Activated CD4-positive, CD25-positive, alpha-beta regulatory T cell treated with anti-CD3 and anti-CD28 coated beads, Interleukin-2, amount 50 U/mL, for 24 hours (primary cell): ENCODE measurements around the gene EFNA4.

ENCODE experiments used
- ATAC-seq, 2 donors: fragments of 150-1000 bp; cut with Tn5 transposase; one replicate each; pipeline ENCODE4 v1.10.0; 2021; ENCODE audit warnings: mild to moderate bottlenecking in 1 of 2, moderate library complexity in 1 of 2

EFNA4 gene

GRCh38 chr1:155034318-155035208 is 29.0 kb upstream of the EFNA4 start:
- ATAC-seq = no peak

- ATAC-seq = no peak
These were observed 27.6 kb upstream of the EFNA4 start for GRCh38 chr1:155035936-155036335.

GRCh38 chr1:155037043-155037442 is 26.5 kb upstream of the EFNA4 start:
- no peak for ATAC-seq

DNA sequence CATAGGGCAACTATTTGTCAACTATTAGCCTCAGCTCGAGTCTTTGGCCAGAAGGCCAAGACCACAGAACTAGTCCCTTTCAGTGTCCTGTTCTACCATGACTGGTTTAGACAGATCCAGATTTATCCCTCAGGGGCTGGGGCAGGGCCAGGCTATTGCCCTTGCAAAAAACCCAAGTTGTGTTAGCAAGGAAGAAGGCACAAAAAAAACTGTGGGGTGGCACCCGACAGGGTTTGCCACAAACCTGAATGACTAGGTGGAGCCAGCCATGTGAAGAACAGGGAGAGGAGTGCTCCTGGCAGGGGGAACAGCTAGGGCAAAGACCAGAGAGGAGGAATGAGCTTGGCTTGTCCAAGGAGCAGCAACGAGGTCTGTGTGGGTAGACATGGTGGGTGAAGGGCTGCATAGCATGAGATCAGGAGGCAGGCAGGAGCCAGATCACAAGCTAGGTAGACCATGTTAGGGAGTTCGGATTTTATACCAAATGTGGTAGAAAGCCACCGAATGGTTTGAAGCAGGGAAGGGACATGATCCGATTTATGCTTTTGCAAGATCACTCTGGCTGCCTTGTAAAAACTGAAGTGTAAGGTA is 25.6 kb upstream of the EFNA4 start:
- ATAC-seq = no peak

- ATAC-seq = no peak
These were observed 24.8 kb upstream of the EFNA4 start for GRCh38 chr1:155038602-155039307.

DNA sequence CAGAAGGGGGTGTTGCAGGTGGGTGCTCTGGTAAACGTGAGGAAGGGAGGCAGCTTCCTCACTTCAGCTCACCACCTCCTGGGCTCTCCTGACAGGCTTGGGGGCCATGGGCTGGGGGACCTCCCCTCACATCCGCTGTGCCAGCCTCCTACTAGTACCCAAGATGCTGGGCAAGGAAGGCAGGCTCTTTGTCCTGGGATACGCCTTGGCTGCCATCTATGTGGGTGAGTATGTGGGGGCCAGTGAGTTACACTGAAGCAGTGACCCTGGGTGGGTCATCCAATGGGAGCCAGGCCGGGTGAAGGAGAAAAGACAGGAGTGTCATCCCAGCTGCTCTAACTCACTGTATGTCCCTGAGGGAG is 24.3 kb upstream of the EFNA4 start:
- no peak for ATAC-seq

GRCh38 chr1:155040358-155041093 is 23.0 kb upstream of the EFNA4 start:
- no peak for ATAC-seq

- no peak for ATAC-seq
These were observed 20.8 kb upstream of the EFNA4 start for GRCh38 chr1:155042789-155043188.

DNA sequence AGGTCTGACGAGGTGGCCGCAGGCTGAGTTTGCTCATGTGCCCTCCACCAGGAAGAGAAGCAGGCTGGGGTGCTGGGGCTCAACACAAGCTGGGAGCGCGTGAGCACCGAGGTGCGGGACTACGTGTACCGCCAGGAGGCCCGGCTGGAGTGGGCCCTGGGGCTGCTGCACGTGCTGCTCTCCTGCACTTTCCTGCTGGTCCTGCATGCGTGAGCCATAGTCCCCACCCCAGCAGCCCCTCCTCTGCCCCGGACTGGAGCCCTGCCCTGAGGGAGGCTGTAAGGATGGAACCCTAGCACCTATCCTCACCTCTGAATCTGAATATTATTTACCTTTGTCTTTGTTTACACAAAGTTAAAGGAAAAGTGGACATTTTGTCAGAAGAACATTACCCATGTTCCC is 20.2 kb upstream of the EFNA4 start:
- ATAC-seq = no peak

DNA sequence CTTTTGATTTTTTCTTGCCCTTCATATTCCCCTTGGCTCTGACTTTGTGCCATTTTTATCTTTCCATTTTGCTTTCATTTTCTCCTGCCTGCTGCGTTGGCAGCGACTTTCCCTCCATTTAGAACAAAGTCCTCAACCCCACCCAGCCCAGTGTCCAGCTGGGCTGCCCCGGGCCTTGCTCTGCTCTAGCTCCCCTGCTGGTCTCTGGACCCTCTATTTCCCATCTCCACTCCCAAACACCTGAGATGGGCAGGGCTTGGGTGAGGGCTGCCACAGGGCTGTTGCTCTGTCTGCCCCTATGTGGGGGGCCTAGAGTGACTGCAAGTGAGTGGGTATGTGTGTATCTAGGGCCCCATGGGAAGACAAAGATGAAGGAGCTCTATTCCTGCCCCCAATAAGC is 19.7 kb upstream of the EFNA4 start:
- ATAC-seq = no peak

DNA sequence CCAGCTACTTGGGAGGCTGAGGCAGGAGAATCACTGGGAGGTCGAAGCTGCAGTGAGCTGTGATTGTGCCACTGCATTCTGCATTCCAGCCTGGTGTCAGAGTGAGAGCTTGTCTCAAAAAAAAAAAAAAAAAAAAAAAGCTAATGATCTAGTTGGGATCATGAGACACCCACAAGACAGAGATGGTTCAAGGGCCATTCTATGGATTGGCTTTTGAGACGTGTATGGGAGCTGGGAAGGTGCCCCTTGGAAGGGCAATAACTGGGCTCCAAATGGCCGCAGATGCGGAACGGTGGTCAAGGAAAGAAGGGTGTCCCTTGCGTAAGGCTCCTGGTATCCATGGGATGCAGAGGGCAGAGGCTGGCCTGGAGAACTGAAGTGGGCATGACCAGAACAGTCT is 19.2 kb upstream of the EFNA4 start:
- no peak for ATAC-seq

DNA sequence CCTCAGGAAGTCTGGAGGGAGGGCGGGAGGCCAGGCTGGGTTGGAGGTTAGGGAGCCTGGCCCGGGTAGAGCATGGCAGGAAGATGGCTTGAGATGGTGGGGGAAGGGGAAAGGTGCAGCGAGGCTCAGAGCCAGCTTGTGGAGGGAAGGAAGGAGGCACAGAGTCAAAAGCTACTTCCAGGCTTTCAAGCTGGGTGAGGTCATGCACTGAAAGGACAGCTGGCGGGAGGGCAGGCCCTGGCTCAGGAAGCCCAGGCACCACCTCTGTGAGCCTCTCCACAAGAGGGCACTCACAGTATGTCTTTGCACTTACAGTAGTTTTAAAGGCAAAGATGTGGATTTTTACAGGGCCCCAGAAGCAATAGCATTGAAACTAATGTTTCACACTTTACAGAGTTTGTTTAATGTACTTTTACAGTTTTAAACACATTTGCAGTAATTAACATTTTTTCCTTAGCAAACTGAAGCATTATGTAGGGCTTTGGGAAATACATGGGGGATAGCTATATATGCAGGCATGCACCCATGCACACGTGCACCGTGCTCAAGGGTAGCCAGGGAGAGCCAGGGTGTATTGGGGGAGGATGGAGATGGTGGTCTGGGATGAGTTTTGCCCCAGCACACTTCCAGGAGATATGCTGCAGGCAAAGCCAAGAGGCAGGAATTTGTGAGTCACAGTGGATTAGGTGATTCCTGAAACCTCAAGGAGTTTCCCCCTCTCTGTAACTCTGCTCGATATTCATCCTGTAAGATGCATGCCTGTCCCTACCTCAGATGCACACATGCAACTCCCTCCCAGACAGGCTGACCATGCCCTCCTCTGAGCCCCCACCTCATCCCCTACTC is 18.5 kb upstream of the EFNA4 start:
- peak; percentile 86 to 88 for ATAC-seq

DNA sequence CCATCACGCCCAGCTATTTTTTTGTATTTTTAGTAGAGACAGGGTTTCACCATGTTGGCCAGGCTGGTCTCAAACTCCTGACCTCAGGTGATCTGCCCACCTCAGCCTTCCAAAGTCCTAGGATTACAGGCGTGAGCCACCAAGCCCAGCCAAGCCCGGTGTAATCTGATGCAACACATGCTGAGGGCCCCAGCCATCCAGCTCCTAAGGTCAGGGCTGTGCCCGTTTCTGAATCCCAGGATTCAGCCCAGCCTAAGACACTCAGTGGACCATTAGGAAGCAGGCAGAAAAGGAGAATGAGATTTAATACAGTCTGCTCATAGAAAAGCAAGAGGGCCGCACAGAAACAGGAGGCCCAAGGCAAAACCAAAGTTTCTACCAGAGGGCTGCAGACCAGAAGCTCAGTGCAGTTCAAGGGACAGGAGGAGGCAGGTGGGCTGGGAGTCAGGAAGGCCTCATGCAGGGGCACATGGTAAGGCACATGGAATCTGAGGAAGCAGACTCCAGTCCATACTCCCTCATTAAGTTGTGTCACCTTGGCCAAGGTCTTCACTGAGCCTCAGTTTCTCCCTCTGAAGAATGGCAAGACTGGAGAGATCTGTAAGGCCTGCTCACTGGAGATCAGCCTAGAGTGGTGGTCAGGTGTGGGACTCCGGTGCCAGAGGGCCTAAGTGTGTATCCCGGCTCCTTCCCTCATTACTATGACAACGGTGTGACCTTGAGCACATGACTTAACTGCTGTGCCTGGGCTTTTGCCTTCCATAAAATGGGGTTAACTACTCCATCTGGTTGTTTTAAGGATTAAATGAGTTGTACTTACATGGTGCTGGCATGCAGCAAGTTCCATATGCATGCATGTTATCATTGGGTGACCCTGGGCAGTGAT is 14.8 kb upstream of the EFNA4 start:
- no peak for ATAC-seq

DNA sequence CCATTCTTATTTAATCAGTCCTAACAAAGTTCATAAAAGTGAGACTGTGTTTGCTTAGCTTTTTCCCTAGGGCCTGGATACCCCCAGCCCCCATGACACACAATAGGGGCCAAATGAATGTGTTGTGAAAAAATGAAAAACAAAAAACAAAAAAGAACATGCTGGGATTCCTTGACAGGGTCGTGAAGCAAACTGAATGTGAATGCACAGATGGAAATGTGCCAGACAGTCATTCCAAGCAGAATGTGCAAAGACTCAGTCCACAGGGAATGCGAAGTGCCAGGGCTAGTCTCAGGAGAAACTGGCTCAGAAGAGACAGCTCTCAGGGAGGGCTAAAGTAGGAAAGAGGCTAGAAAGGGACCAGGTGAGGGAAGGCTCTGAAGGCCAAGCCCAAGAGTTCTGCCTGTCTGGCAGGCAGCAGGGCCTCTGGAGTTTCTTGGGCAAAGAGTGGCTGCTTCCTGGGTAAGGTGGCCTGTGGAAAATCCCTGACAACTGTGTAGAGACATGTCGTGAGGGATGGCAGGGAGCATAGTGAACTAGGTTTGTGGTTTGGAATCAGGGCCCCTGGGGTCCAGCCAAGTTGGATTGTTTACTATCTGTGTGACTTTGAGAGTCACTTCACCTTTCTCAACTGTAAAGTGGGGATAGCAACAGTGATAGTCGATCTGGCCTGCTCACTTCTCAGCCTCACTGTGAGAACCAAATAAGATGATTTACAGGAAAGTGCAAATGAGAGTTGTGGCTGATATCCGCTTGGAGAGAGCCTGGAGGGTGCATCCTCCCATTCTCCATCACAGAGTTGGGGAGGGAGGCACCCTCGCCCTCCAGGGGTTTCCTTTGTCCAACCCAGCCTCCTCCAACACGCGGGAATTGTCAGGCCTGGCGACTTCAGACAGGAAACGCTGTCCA is 13.6 kb upstream of the EFNA4 start:
- no peak for ATAC-seq

DNA sequence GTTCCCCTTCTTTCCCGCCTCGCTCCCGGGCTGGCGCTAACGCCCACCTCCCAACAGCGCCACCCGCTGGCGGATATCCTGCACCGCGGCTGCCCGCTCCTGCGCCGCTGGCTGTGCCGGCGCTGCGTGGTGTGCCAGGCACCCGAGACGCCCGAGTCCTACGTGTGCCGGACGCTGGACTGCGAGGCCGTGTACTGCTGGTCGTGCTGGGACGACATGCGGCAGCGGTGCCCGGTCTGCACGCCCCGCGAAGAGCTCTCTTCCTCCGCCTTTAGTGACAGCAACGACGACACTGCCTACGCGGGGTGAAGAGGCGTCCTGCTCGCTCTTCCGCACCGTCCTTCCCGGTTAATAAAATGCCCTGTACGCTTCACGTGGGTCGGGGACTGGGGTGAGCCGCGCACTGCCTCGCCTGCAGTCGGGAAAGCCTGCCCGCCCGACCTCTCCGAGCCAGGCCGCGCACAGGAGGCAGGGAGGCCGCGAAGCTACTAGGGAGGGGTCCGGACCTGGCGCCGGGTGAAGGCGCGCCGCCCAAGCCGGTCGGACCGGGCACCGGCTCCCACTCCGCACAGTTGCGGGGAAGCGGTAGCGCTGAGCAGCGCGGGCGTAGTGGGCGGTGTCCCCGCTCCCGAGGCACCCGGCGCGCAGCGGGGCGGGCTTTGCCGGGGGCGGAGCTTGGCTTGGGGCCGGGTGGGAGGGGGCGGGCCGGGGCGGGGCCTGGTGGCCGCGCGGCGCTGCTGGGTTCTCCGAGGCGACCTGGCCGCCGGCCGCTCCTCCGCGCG is 12.8 kb upstream of the EFNA4 start, which contains the start of gene ADAM15:
ADAM15 (plus strand) TSS at position 757 of the 782 bp plus-strand sequence. CDS start 71 bp downstream, outside the sequence.
- ATAC-seq = peak; percentile 79 to 82

- no peak for ATAC-seq
These were observed 12.2 kb upstream of the EFNA4 start for GRCh38 chr1:155051342-155051776.

GRCh38 chr1:155051777-155052398 is 11.7 kb upstream of the EFNA4 start:
- peak; percentile 30 to 33 for ATAC-seq
